Parietal lobe (tissue), 1 donor: Measurements from ENCODE around the gene LMAN1. TPM values are rescaled to one million over a fixed set of nuclear protein-coding genes. Genes with fewer than 3 reads are reported as not detected.

ENCODE experiments used
- total RNA-seq: library from RNA; depleted of rRNA; stranded (reverse); fragments of >200 nt; gene quantifications from one replicate; pipeline ENCODE4 v1.2.3, GENCODE V29; 2014

The LMAN1 gene
- 54.5 TPM for total RNA-seq

GRCh38 chr18:59358712-59359575 is at the start of gene LMAN1:
LMAN1 (minus strand) TSS chr18:59359265; CDS start chr18:59359244, 21 bp downstream.

GRCh38 chr18:59318460-59319050 is 40.5 kb downstream of the LMAN1 start, which contains the start of gene CPLX4:
CPLX4 (minus strand) TSS chr18:59318649; CDS start chr18:59318462, 187 bp downstream.

Other genes with a start within 250 kb of the LMAN1 start
- gene SEC11C, start 219.4 kb downstream of the LMAN1 start, total RNA-seq, result 47.6 TPM
- 18.5 TPM for gene GRP, start 139.1 kb downstream of the LMAN1 start, total RNA-seq
- gene RAX, start 85.8 kb downstream of the LMAN1 start, total RNA-seq, result not detected
- gene CPLX4, start 40.6 kb downstream of the LMAN1 start, total RNA-seq, result not detected